Measurements from ENCODE around the gene PRKCH.

DNA sequence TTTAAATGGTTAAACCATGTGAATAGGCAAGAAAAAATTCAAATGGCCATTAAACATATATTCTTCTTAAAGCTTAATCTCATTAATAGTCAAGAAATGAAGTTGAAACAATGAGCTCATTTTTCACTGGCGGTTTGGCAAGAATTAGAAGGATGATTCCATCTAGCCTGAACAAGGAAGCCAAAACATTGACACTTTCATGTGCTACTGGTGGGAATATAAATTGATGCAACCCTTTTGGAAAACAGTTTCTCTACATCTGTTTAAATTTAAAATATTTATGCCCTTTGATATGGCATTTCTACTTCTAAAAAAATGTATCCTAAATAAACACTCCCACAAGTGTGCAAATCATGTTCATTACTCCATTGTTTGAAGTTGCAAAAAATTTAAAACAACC is 199.2 kb downstream of the PRKCH start:
- TF ChIP-seq CTCF (IDR thresholded peaks at IDR 0.05; ENCODE audit: insufficient read depth, low read length, poor library complexity, severe bottlenecking) (no peak), EZH2phosphoT487 (conservative IDR thresholded peaks at IDR 0.05; ENCODE audit: low read length) (no peak)

All from SU-DHL-6 (cell line).